Measurements from ENCODE around the gene FERMT3.

FERMT3 gene

DNA sequence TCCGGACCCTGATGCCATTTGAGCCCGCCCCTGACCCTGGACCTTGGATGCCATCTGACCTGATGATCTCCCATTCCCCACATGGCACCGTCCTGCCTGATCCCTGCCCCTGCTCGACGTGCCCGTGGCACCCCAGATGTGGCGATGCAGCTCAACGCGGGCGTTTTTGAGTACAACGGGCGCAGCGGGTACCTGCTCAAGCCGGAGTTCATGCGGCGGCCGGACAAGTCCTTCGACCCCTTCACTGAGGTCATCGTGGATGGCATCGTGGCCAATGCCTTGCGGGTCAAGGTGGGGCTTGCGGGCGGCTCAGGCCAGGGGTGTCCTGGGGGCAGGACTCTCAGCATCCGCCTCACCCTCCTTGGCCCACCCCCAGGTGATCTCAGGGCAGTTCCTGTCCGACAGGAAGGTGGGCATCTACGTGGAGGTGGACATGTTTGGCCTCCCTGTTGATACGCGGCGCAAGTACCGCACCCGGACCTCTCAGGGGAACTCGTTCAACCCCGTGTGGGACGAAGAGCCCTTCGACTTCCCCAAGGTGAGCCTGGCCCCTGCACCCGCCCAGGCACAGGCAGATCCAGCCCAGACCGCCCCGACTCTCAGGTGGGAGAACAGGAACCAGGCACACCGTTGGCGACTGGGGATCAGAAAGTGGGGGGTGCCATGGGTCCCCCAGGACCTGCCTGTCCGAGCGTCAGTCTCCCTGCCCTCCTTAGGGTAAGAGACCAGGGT is 55.9 kb downstream of the FERMT3 start:
- DNase-seq (ENCODE audit: low read depth in 1 of 2, low spot score in 1 of 2), result no peak

DNA sequence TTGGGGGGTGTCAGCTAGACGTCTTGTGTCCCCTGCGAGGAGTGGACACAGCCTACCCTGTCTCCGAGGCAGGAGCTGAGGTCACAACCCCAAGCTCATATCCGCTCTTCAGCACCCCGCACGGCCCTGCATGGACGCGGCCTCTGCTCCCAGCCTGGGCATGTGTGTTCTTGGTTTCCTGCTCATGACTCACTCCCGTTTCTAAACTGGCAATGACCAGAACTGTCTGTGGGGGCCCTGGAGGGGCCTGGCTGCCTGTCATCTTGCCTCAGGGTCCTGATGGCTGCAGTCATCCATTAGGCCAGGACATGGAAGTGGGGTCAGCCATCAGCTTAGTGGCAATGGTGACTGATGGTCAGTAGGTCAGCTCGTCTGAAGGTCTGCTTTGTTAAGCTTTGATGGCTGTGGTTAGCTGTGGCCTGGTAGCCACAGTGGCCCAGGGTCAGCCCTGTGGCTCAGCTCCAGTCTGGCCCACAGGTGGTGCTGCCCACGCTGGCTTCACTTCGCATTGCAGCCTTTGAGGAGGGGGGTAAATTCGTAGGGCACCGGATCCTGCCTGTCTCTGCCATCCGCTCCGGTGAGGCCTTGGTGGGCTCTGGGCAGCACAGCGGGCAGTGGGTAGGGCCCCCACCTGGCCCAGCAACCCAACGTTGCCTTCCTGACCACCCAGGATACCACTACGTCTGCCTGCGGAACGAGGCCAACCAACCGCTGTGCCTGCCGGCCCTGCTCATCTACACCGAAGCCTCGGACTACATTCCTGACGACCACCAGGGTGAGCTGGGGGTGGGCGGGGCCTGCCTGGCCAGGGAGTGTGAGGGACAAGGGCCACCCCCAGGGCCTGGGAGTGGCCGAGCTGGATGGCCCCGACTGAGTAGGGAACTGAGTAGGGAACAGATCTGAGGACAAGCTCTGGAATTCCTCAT is 56.8 kb downstream of the FERMT3 start:
- no peak for DNase-seq (ENCODE audit: low read depth in 1 of 2, low spot score in 1 of 2)

DNA sequence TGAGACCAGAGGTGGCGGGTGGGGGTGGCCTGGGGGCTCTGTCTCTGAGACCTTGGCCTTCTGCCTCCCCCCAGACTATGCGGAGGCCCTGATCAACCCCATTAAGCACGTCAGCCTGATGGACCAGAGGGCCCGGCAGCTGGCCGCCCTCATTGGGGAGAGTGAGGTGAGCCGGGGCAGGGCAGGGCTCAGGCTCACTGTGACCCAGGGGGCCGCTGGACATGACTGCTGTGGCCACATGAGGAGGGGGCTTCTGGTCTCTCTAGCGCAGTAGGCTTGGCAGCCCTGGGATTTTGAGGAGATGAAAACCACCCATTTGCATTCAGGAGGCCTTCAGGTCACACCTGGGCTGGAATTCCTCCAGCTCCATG is 57.4 kb downstream of the FERMT3 start:
- DNase-seq (ENCODE audit: low read depth in 1 of 2, low spot score in 1 of 2), result no peak

DNA sequence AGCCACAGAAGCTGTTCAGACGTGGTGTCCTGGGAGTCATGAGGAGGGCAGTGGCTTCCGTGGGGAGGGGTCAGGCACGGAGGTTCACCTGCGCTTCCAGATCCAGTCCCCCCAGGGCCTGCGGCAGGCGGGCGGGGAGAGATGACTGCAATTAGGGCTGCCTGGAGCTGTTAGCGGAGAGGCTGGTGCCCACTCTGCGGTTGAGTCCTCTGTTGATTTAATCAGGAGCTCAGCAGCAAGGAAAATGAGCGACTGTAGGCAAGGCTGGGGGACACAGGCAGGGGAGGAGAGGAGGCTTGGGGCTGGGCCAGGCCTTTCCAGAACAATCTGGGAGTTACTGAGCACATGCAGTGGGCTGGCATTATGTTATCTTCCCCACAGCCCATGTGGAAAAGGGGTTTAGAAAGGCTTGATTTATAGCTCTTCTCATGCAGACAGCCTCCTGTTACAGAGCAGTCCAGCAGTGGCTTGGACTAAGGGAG is 57.9 kb downstream of the FERMT3 start:
- DNase-seq (ENCODE audit: low read depth in 1 of 2, low spot score in 1 of 2), result no peak

DNA sequence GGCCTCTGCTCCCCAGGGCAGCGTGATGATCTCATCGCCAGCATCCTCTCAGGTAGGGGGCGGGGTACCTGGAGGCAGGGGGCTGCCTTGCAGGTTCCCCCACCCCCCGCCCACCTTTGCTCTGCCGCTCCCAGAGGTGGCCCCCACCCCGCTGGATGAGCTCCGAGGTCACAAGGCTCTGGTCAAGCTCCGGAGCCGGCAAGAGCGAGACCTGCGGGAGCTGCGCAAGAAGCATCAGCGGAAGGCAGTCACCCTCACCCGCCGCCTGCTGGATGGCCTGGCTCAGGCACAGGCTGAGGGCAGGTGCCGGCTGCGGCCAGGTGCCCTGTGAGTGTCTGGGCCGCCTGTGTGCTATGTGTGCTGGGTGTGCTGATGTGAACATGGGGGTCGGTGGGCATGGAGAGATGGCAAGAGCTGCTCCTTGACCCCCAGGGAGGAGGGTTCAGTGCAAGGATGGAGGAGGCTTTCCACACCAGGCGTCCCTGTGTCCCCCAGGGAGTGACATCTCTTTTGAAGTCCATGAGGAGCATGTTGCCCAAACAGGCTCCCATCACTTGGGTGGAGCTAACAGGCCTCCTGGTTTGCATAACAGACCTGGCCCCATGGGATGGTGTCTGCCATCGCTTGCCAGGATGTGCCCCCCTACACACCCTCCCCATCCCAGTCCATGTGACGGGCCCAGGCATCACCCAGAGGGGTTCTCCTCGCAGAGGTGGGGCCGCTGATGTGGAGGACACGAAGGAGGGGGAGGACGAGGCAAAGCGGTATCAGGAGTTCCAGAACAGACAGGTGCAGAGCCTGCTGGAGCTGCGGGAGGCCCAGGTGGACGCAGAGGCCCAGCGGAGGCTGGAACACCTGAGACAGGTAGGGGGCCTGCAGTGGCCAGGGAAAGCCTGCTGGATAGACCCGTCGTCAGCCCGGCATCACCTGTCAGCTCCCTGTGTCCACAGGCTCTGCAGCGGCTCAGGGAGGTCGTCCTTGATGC is 58.9 kb downstream of the FERMT3 start:
- no peak for DNase-seq (ENCODE audit: low read depth in 1 of 2, low spot score in 1 of 2)

DNA sequence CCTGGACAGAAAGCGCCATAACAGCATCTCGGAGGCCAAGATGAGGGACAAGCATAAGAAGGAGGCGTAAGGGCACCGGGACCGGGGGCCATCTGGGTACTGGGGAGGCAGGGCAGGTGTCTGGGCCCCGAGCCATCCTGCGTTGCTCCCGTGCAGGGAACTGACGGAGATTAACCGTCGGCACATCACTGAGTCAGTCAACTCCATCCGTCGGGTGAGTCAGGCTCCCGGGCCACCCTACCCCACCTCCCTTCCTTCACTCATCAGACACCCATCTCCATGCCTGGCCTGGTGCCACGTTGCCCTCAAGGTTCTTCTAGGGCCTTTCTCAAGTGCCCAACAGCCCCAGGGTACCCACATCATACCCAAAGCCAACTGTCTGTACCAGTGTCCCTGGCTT is 59.8 kb downstream of the FERMT3 start:
- no peak for DNase-seq (ENCODE audit: low read depth in 1 of 2, low spot score in 1 of 2)

DNA sequence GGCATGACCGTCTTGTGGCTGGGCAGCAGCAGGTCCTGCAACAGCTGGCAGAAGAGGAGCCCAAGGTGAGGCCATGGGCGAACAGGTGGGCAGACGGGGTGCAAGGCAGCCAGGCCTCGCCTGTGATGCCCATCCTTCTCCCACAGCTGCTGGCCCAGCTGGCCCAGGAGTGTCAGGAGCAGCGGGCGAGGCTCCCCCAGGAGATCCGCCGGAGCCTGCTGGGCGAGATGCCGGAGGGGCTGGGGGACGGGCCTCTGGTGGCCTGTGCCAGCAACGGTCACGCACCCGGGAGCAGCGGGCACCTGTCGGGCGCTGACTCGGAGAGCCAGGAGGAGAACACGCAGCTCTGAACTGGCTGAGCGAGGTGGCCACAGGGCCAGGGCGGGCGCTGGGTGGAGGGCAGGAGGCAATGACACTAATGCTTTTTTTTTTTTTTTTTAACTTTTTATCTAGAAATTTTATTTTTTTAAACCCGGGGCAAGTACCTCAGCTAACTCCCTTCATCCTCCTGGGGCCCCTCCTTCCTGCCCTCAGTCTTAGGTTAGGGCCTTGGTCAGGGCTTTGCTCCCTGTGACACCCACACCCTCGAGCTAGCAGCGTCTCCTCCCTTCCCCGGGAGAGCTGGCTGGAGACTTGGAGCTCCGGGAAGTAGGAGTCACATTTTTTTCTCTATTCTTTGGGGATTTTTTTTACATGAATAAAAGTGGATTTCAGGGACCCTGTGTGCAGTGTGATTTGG is 60.9 kb downstream of the FERMT3 start:
- no peak for DNase-seq (ENCODE audit: low read depth in 1 of 2, low spot score in 1 of 2)

DNA sequence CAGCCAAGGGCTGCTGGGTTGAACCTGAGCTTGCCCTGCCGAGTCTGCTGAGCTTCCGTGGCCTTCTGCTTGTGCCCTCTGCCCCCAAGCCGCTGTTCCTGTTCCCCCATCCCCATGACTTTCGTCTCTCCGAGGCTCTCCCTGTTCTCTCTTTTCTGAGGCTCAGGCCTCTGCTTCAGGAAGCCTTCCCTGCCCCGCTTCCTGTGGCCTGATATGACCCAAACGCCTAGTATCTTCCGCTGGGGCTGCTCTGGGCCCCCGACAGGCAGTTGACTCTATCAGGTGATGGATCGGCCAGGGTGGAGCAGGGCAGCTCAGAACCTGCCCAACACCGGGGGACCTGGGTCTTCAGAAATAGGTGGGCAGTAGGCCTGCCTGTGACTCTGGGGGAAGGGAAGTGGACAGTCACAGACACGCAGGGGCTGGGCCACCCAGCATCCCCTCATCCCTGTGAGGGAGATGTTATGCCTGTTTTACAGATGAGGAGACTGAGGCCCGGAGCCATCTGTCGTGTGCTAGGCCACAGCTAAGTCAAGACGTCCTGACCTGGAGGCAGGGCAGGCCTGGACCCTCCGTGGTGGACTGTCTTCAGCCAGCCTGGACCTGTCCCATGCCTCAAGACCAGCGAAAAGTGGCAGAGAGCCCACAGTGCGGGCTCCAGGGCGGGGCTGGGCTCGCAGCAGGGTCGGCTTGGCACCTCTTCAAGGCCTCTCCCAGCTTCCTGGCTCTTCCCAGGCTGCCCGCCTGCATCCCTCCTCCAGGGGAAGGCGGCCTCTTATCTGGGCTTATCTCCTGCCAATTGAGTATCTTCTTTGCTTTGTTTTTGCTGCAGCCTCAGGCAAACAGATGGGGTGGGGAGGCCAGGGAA is 61.7 kb downstream of the FERMT3 start:
- no peak for DNase-seq (ENCODE audit: low read depth in 1 of 2, low spot score in 1 of 2)

DNA sequence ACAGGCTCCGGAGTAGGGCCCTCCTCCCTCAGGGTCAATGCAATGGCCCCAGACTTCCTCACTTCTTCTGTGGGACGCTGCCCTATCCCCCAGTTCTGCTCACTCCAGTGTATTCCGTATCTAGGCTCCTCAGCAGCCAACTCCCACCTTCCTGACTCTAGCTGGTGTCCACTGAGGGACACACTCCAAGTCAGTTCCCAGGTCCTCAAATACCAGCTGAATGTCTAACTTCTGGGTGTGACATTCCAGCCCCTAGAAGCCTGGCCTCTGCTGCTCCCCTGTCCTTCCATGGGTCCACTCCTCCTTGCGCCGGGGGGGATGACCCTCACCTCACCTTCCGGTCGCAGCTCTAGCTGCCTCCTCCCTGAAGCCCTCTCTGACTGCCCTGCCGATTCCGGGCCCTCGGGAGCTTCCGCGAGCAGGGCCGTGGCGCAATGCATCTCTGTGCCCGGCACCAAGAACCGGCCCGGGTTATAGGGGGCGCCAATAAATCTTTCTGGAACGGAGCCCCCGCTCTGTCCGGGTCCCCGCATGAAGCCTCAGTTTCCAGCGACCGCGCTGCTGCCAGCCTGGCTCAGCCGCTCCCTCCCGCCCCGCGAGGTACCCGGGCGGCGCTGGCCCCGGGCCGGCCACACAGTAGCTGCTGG is 62.5 kb downstream of the FERMT3 start:
- no peak for DNase-seq (ENCODE audit: low read depth in 1 of 2, low spot score in 1 of 2)

DNA sequence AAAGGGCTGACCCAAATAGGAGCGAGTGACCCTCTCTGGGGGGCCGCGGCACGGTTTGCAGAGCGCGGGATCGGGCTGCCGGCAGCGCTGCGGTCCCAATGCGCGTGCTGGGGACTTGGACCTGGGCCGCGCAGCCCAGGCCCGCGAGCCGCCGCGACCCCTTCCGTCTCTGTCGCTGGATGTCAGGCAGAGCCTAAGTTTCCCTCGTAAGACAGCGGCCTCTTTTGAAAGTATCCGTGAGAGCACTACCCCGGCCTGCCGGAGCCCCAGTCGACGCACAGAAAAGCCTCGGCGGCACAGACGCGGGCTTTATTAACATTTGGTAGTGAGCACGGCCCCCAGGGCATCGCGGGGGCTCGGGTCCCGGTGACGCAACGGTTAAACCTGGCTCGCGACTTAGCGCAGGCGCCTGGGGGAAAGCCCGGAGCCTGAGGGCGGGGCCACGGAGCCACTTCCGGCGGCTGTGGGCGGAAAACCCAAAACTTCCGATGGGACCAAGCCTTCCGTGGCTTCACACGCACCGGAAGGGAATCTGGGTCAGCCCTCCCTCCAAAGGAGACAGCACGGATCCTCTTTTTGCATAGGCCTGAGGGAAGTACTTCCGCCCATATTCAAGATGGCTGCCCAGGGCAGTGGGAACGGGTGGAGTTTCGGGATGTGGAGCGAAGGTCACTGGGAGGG is 63.2 kb downstream of the FERMT3 start:
- peak; percentile 95 to 98 for DNase-seq (ENCODE audit: low read depth in 1 of 2, low spot score in 1 of 2)

All from stimulated activated CD4-positive, alpha-beta T cell treated with anti-CD3 and anti-CD28 coated beads, Interleukin-15, amount 100 ng/mL, for 1 hour (primary cell).